ENCODE results near the gene RALGAPA1. TPM values are rescaled to one million over a fixed set of nuclear protein-coding genes. Genes with fewer than 3 reads are reported as not detected.

Gene RALGAPA1
- total RNA-seq, 1 experiment from 2014 or later = 30.0 TPM

- H3K4me1 ChIP-seq (replicated peaks; ENCODE audit: insufficient read depth) = no peaks in the 10 kb centered on the region
- H3K27ac ChIP-seq = no peak overlapping the region
- POLR2A ChIA-PET (ENCODE audit: unreplicated experiment) = no interaction called here
- no peak for DNase-seq
- H3K9me2 ChIP-seq (ENCODE audit: insufficient read depth) = no peaks in the 10 kb centered on the region
- H3K79me2 ChIP-seq (ENCODE audit: low read depth) = no peaks in the 10 kb centered on the region
- TF ChIP-seq EZH2 (IDR thresholded peaks at IDR 0.05; ENCODE audit: low read depth) (no peak), CTCF (conservative IDR thresholded peaks at IDR 0.05) (no peak)
- H3K4me2 ChIP-seq = no peak overlapping the region
- no peak overlapping the region for H3K4me3 ChIP-seq
- CTCF ChIA-PET = no interaction called here
- H3K27me3 ChIP-seq (ENCODE audit: insufficient read depth, low read depth) = no peaks in the 10 kb centered on the region
- no peak overlapping the region for H2AFZ ChIP-seq
- intact Hi-C loops (cut with micrococcal nuclease; ENCODE audit: unreplicated experiment) = loop anchor here (10.0 kb wide), 2 partner anchors 258 to 458 kb away; no protein-coding TSS in a partner anchor
- no peaks in the 10 kb centered on the region for H4K20me1 ChIP-seq (ENCODE audit: insufficient read depth)
- no peaks in the 10 kb centered on the region for H3K36me3 ChIP-seq (ENCODE audit: low read depth)
- no TSS peak for BruUV-seq (replicated peaks)
- no peaks in the 10 kb centered on the region for H3K9me3 ChIP-seq (ENCODE audit: insufficient read depth, low read depth)
- H3F3A ChIP-seq (ENCODE audit: insufficient read depth, low read depth) = no peaks in the 10 kb centered on the region; the same call in 1 of the 2 replicates
Observed at GRCh38 chr14:35682802-35683201, 126.3 kb downstream of the RALGAPA1 start.

- no peaks in the 10 kb centered on the region for H3K36me3 ChIP-seq (ENCODE audit: low read depth)
- DNase-seq = no peak
- CTCF ChIA-PET = no interaction called here
- H3K4me3 ChIP-seq = no peak overlapping the region
- POLR2A ChIA-PET (ENCODE audit: unreplicated experiment) = no interaction called here
- no peaks in the 10 kb centered on the region for H3K79me2 ChIP-seq (ENCODE audit: low read depth)
- intact Hi-C loops (cut with micrococcal nuclease; ENCODE audit: unreplicated experiment) = no loop called here
- no peaks in the 10 kb centered on the region for H3K9me2 ChIP-seq (ENCODE audit: insufficient read depth)
- no peaks in the 10 kb centered on the region for H3K9me3 ChIP-seq (ENCODE audit: insufficient read depth, low read depth)
- BruUV-seq (replicated peaks) = no TSS peak
- no peaks in the 10 kb centered on the region for H4K20me1 ChIP-seq (ENCODE audit: insufficient read depth)
- no peaks in the 10 kb centered on the region for H3F3A ChIP-seq (ENCODE audit: insufficient read depth, low read depth)
- no peak overlapping the region for H3K4me2 ChIP-seq
- H3K4me1 ChIP-seq (replicated peaks; ENCODE audit: insufficient read depth) = no peaks in the 10 kb centered on the region
- TF ChIP-seq CTCF (conservative IDR thresholded peaks at IDR 0.05) (no peak), EZH2 (IDR thresholded peaks at IDR 0.05; ENCODE audit: low read depth) (no peak)
- H2AFZ ChIP-seq = no peak overlapping the region
- no peak overlapping the region for H3K27ac ChIP-seq
- H3K27me3 ChIP-seq (ENCODE audit: insufficient read depth, low read depth) = no peaks in the 10 kb centered on the region
Observed at GRCh38 chr14:35678403-35679028, 130.6 kb downstream of the RALGAPA1 start.

GRCh38 chr14:35669782-35670181 lies 139.3 kb downstream of the RALGAPA1 start:
- Histone ChIP-seq H3K27ac (peak overlapping the region; percentile 69), H3K4me2 (peak overlapping the region; percentile 69), H3K36me3 (ENCODE audit: low read depth) (no peaks in the 10 kb centered on the region), H3K4me3 (peak overlapping the region; percentile 35; the same call in 1 of the 2 replicates), H4K20me1 (ENCODE audit: insufficient read depth) (no peaks in the 10 kb centered on the region), H3K9me3 (ENCODE audit: insufficient read depth, low read depth) (no peaks in the 10 kb centered on the region), H3K9me2 (ENCODE audit: insufficient read depth) (no peaks in the 10 kb centered on the region), H3K4me1 (replicated peaks; ENCODE audit: insufficient read depth) (peaks cover 29% of the 10 kb centered on the region), H2AFZ (no peak overlapping the region), H3K79me2 (ENCODE audit: low read depth) (no peaks in the 10 kb centered on the region), H3K27me3 (ENCODE audit: insufficient read depth, low read depth) (no peaks in the 10 kb centered on the region), H3F3A (ENCODE audit: insufficient read depth, low read depth) (peaks cover 21% of the 10 kb centered on the region; the same call in 1 of the 2 replicates)
- CTCF ChIA-PET = interaction anchor here (0.6 kb wide), 1 partner anchor 382 kb away, joined by 3 read pairs; no protein-coding TSS in a partner anchor
- BruUV-seq (replicated peaks) = no TSS peak
- DNase-seq = peak; percentile 11 to 93
- POLR2A ChIA-PET (ENCODE audit: unreplicated experiment) = interaction anchor here (0.5 to 1.0 kb wide), 3 partner anchors 12 to 992 kb away, joined by 3 to 5 read pairs (median 4); no protein-coding TSS in a partner anchor
- no peak for TF ChIP-seq EZH2 (IDR thresholded peaks at IDR 0.05; ENCODE audit: low read depth)
- TF ChIP-seq CTCF (conservative IDR thresholded peaks at IDR 0.05) = no peak
- intact Hi-C loops (cut with micrococcal nuclease; ENCODE audit: unreplicated experiment) = no loop called here

Data from PC-9 (cell line).